HG03135 (cell line): Measurements from ENCODE around the gene MRAP.
"Not testable (repeated sequence)": the region's sequence is repeated elsewhere in the genome, so short reads cannot be mapped to it uniquely, and the experiment has no call there.

Experiments
- ATAC-seq: cut with Tn5 transposase; IDR thresholded peaks from one replicate; pipeline ENCODE4 v1.9.1; 2021; ENCODE audit warnings: mild to moderate bottlenecking, moderate library complexity; ENCODE audit not compliant: unreplicated experiment

MRAP gene

DNA sequence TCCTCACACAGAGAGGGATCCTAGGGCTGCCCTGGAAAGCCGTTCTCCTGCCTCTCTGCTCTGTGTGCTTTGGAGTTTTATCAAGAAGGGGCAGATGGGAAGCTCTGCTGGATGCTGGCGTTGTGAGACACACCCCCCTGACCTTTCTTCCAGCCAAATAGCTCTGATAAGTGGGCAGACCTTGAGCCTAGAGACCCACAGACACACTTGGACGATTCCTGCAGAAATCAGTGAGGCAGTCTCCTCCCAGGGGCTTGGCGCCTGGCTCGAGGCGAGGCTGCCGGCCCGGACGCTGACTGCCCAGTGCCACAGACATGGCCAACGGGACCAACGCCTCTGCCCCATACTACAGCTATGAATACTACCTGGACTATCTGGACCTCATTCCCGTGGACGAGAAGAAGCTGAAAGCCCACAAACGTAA lies at the start of gene MRAP:
TSS of gene MRAP (plus strand) at position 198 of the 424 bp plus-strand sequence. CDS start at position 315, 117 bp downstream.
- no peak for ATAC-seq

DNA sequence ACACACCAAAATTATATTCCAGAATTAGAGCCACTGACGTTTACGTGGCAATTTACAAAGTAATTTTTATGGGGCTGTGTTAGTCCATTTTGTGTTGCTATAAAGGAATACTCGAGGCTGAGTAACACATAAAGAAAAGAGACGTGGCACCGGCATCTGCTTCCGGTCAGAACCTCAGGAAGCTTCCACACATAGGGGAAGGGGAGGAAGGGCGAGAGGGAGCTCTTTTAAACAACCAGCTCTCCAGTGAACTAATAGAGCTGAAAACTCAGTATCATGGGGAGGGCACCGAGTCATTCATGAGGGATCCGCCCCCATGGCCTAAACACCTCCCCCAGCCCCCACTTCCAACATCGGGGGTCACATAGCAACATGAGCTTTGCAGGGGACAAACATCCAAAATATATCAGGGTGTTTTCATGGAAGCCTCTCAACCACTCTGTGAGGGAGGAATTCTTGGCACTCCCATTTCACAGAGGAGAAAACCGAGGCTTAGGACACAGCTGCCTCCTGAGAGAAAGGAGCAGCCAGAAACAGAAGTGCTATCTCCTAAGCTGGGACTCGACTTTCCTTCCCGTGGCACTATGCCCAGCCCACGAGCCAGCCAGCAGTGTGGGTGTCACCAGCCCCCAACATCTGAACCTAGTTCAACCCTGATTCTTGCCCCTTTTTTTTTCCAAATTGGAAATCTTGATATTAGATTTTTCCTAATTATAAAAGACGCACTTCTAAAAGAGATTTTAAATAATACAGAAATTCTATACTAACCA lies 49.0 kb upstream of the MRAP start:
- ATAC-seq: no peak

DNA sequence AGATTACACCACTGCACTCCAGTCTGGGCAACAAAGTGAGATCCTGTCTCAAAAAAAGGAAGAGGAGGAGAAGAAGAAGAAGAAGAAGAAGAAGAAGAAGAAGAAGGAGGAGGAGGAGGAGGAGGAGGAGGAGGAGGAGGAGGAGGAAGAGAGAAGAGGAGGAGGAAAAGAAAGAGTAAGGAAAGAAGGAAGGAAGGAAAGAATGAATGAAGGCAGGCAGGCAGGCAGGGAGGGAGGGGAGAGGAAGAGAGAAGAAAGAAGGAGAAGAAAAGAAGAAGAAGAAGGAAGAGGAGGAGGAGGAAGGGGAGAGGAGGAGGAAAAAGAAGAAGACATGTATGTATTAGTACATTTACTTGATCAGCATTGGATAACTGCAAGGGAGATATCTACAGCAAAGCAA lies 46.5 kb upstream of the MRAP start:
- no peak for ATAC-seq

DNA sequence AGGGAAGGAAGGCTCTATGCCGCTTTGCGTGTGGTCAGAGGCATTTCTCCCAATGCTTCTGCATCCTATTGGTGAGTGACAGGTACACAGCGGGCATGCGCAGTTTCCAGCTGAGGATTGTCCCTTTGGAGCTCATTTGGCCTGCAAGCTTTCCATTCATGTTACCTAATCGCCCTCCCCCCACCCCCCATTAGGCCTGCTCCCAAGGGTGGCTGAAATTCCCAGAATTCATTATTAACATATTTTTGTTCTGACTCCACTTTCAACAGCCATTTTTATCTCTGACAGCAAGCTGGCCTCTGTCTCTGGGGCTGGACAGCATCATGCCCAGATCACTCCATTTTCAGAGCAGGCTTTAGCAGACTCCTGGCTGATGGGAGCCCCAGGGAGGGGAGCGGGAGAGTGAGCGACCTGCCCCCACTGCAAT lies 45.4 kb upstream of the MRAP start:
- no peak for ATAC-seq

DNA sequence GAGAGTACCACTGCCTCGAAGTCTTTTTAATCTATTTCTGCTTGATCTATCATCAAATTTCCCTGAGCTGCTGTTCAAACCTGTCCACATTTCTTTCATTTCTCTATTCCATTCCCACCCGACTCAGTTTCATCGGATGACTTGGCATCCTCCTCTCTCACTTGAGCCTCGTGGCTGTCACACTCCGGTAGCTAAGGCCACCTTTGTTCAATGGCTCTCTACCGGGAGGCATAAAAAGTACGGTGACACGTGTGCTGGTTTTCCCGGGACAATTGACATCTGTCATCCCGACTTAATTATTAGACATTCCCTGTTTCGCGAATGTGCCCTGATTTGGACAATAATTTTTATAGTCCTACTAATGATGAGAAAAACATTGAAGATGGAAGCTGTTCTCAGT lies 42.4 kb upstream of the MRAP start:
- no peak for ATAC-seq

DNA sequence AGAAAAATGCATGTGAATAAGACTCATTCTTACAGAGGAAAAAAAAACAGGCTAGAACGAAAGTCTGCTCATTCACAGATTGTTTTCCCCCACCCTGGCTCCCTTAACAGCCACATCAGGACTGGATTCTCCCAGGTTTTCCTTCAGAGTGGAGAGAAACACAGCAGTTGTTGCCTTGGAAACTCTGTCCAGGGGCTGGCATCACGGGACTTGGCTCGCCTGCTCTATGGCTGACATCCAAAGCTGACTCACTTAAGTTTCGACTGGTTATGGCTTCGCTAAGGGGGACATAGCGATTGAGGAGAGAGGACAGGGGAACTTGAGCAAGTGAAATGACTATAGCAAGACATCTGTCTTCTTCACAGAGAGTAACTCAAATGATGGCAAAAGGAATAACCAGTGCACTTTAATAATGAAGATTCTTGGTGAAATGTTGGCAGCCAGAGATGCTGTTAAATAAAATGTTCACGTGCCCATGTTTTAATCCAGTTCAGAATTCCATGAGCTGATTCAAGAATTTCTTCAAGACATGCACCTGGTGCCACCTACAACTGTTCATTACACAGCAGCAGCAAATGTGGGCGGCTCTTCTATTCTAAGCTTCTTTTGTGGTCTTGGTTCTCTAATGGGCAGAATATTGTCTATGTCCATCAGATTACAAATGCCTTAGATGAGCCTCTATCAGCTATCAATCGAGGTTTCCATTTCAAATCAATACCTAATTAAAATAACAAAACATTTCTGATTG lies 41.6 kb upstream of the MRAP start:
- ATAC-seq: no peak

DNA sequence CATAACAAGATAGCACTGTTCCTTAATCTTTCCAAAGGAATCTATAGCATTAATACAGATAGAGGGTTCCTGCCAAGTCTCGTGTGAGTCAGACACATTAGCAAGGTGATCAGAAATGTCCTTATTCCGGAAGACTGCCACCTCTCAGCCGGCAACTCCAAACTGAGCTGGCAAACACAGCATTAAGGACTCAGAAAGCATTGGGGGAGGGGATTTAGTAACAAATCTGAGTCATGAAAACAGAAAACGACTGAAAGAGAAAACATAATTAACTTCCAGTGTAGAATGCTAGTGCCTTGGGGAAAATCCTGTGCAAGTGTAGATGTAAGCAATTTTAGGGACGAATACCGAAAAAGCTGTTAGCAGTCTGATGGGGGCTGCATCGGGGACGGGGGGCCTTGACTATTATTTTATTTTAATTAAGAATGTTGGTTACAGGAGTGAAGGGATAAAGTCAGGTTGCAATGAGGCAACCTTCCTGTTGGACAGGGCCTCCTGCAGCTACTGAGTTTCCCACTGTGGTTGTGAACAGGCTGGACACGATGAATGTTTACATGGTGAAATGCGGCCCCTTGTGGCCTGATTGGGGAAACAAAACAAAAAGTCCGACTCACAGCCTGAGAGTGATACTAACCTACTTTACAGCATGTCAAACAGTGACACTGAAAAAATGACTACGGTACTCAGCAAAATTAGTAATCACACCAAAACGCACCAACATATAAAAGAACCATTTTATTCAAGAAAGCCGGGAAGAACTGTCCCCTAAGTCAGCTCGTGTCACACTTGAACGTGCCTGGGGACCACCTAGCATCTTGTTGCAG lies 40.5 kb upstream of the MRAP start:
- no peak for ATAC-seq

DNA sequence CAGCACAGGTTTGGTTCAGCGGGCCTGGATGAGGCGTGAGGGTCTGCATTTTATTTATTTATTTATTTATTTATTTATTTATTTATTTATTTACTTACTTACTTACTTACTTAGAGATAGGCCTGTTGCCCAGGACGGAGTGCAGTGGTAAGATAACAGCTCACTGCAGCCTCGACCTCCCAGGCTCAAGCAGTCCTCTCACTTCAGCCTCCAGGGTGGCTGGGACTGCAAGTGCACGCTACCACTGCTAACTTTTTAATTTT lies 39.9 kb upstream of the MRAP start:
- not testable (repeated sequence) for ATAC-seq

DNA sequence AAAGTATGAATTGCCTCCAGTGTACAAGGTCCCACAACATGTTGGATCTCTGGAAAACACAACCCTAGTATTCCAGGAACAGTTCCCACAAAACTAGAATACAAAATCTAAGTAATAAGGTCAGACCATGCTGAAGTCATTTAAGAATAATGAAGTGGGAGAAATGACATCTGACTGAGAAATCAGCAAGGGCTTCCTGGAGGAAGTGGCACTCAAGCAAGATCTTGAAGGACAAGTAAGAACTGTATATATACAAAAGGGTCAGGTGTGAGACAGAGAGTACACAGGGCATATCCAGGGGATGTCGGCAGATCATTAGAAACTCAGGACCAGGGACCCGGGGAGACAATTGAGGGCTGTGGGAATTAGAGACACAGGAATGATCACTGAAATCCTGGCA lies 38.5 kb upstream of the MRAP start:
- ATAC-seq: no peak

DNA sequence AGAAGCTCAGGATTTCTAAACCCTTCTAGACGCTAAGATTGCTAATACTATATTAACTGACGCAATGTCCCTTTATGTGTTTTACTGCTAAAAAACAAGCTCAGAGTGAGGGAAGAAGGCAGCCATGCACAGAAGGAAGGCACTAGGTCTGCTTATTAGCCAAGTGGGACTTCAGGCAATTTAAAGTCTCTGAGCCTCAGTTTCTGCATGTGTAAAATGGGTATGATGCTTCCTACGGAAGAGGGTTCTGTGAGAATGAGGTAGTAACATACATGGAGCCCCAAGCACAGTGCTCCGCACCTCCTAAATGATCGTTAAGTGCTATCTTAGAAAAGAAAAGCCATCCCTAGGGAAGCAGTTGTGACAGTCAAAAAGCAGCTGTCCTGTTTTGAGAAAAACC lies 36.7 kb upstream of the MRAP start:
- ATAC-seq: no peak

DNA sequence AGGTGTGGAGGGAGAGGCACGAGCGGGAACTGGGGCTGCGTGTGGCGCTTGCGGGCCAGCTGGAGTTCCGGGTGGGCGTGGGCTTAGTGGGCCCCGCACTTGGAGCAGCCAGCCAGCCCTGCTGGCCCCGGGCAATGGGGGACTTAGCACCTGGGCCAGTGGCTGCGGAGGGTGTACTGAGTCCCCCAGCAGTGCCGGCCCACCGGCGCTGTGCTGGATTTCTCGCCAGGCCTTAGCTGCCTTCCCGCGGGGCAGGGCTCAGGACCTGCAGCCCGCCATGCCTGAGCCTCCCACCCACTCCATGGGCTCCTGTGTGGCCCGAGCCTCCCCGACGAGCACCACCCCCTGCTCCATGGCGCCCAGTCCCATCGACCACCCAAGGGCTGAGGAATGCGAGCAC lies 33.3 kb upstream of the MRAP start:
- ATAC-seq: not testable (repeated sequence)

DNA sequence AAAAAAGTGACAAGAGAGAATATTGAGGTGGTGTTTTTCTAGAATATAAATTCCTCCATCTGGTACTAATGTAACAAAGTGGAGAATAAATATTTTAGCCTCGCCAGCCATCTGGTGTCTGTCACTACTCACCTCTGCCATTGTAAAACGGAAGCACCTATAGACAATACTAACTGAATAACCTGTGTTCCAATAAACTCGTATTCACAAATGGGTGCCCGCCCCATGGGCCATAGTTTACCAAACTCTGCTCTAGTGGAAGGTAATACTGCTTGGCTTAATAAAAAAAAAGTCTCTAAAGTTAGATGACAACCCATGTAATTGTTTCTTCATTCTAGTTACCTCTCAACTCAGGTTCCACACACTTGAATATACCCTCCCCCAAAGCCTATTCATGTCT lies 27.9 kb upstream of the MRAP start:
- ATAC-seq: no peak

DNA sequence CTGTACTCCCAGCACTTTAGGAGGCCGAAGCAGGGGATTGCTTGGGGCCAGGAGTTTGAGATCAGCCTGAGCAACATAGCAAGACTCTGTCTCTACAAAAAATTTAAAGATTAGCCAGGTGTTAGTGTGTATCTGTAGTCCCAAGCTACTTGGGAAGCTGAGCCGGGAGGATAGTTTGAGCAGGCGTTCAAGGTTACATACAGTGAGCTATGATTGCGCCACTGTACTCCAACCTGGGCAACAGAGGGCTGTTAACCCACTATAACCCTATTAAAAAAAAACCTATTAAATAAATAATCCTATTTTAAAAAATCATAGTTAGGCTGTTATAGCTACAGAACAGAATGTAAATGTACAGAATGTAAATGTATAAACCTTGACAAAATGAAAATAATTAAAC lies 22.0 kb upstream of the MRAP start:
- ATAC-seq: no peak

DNA sequence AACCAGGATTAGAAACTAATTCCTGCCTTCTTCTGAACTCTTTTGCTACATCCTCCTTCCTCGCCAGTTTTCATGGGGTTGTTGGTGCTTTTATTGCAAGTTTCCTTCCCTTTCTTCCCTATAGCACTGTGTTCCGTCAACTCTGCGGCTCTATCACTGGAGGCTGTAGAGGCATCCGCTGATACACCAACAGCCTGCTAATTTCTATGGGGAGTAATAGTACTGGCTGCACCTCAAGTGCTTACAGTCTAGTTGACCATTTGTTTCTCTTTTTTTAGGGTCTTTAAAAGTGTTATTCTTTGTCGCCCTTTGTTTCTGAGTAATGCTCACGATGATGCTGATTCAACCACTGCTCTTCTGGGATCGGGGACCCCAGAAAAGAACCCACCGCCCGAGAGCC lies 20.6 kb upstream of the MRAP start:
- ATAC-seq: no peak

DNA sequence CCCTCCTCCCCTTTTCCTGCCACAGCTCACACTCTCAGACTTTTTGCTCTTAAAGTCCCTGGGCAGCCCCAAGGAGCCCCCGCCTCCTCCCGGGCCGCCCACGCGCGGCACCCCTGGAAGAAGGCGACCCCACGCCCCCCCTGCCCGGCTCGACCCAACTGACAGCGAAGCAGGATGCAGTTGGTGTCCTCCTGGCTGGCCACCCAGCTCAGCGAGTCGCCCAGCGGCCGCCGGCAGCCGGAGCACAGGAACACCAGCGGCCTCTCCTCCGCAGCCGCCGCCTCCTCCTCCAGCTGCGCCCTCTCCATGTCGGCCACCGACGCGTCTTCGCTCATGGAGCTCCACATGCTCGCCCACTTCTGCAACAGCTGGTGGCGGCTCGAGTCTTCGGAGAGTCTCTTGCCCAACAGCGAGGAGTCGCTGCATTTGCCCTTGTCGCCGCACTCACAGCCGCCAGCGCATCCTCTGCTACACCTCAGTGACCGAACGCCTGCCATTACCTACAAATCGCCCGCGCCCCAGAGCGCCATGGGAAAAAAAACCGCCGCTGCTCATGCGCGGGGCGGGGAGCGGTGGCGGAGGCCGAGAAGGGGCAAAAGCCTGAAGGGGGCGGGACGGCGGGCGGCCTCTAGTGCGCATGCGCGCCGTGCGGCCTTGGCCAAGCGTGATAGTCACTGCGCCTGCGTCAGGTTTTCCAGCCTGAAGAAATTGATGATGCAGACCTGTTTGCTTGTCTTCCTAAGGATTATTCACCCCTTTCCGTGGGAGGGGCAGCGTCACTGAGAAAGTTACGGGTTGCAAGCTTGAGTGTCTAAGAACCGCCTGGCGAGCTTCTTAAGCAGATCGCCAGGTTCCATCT lies 19.9 kb upstream of the MRAP start, which contains the start of gene MIS18A:
TSS of gene MIS18A (minus strand) at position 532 of the 859 bp plus-strand sequence. CDS start at position 497, 35 bp downstream.
- peak; percentile 83 for ATAC-seq

DNA sequence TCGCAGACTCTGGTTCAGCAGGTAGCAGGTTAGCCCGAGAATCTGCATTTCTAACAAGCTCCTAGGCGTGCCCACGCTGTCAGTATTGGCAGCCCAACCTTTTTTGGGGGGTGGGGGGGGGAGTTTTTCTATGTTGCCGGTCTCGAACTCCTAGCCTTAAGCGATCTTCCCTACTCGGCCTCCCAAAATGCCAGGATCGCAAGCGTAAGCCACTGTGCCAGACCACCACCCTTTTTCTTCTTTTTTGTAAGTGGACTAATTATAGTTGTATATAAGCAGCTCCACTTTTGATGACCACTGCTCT lies 19.3 kb upstream of the MRAP start:
- no peak for ATAC-seq

DNA sequence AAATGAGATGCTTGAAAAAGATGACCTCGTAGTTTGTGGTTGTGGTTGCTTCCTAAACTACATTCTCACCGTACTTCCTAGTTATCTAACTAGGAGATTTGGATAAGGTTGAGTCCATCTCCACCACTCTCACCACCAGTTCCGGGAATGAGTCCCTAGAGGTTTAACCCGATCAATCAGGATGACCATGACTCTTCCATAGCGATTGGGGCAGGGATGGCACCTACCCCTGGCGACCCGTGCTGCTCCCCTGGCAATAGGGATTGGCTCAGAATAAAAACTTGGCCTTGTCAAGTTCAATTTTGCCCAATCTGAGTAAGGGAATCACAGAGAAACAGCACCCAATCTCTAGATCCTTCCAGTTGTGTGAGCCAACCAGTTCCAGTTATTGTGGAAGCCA lies 17.1 kb upstream of the MRAP start:
- no peak for ATAC-seq

DNA sequence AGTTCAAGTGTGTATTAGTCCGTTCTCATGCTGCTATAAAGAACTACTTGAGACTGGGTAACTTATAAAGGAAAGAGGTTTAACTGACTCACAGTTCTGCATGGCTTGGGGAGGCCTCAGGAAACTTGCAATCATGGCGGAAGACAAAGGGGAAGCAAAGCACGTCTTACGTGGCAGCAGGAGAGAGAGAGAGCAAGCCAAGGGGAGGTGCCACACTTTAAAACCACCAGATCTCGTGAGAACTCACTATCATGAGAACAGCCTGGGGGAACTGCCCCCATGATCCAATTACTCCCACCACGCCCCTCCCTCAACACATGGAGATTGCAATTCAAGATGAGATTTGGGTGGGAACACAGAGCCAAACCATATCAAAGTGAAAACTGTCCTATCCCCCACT lies 15.7 kb upstream of the MRAP start:
- no peak for ATAC-seq

DNA sequence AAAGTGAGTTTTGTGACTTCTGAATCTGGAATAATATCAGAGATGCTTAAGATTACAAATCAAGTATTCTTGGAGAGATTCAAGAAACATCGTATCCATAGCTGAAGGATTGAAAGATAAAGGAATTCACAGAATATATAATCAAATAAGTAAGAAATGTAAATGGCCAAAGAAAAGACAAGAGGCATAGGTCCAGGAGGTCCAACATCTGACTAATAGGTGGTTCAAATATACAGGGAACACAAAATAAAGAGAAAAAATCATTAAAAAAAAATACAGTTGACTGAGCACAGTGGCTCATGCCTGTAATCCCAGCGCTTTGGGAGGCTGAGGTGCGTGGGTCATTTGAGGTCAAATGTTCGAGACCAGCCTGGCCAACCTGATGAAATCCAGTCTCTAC lies 13.2 kb upstream of the MRAP start:
- no peak for ATAC-seq

DNA sequence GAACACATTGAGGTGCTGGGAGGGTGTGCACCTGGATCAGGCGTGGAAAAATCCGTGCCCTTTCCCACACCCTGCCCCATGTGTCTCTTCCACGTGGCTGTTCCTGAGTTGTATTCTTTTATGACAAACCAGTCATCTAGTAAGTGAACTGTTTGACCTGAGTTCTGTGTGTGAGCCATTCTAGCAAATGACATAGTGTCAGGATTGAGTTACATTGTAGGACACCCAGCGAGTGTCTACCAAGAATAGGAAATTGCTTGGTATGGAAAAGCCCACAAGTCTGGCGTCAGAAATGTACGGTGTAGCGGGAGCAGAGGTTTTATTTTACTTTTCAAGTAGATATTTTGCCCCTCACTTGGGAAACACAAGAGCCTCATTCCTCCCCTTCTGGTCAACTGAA lies 1.2 kb upstream of the MRAP start:
- no peak for ATAC-seq

DNA sequence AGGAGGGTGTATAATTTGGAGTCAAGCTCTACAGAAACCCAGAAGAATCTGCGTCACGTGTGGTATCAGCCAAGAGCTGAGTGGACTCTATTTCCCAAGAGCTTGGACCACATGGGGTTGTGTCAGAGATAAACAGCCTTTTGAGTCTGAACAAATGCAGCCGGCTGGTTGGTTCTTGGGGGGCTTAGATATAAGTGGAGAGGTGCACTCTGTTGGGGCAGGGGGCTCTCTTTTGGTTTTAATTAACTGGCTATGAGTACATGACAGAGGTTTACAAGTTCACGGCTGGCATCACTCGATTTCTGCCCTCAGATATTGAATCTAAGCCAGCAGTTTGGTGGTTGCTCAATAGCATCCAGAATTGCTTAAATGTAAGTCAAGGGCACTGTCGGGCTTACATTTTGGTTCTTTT lies 501 bp upstream of the MRAP start:
- ATAC-seq: no peak
